Upper lobe of right lung (tissue), 1 donor: ENCODE measurements around the gene SGIP1. TPM values are rescaled to one million over a fixed set of nuclear protein-coding genes. Genes with fewer than 3 reads are reported as not detected.

ENCODE experiments used
- ATAC-seq: fragments of 200-7000 bp; cut with Tn5 transposase; one replicate; pipeline ENCODE4 v1.9.1; 2020; ENCODE audit warnings: mild to moderate bottlenecking, moderate library complexity
- DNase-seq: peaks from one replicate; pipeline ENCODE4 v3.0.0-alpha.2; 2020
- H3K27ac ChIP-seq: fragments of 200-600 bp; one replicate; pipeline ENCODE4 v1.8.0; 2022
- H3K27me3 ChIP-seq: fragments of 200-600 bp; one replicate; pipeline ENCODE4 v1.8.0; 2022; ENCODE audit warnings: mild to moderate bottlenecking
- H3K36me3 ChIP-seq: fragments of 200-600 bp; one replicate; pipeline ENCODE4 v1.8.0; 2022
- H3K4me1 ChIP-seq: fragments of 200-600 bp; one replicate; pipeline ENCODE4 v1.8.0; 2022
- H3K4me3 ChIP-seq: fragments of 200-600 bp; one replicate; pipeline ENCODE4 v1.8.0; 2022; ENCODE audit warnings: mild to moderate bottlenecking
- H3K9me3 ChIP-seq: fragments of 200-600 bp; one replicate; pipeline ENCODE4 v1.8.0; 2022
- CTCF ChIP-seq: fragments of 200-600 bp; IDR thresholded peaks from one replicate; pipeline ENCODE4 v1.8.0; 2022; ENCODE audit warnings: antibody characterized with exemption
- intact Hi-C: fragments of 100-400 bp; cut with DNase I; formaldehyde crosslinking; loops from one replicate; pipeline ENCODE4 v1.11.0; 2022
- total RNA-seq: library from RNA; stranded (reverse); fragmentation: NEBNext Ultra II Directional; extraction: Animal tissue kit (Norgen Biotek cat#: 25700); gene quantifications from one replicate; pipeline ENCODE4 v1.2.1, GENCODE V29; 2021
- donor health status: DM: no; HTN: yes; CAD: no; lungs with severe emphysema.

SGIP1 gene
- total RNA-seq, 1 donor from 2014 or later: 19.8 TPM

- peaks cover 8% of the 10 kb centered on the region for H3K4me1 ChIP-seq
- ATAC-seq: peak; percentile 96
- H3K27me3 ChIP-seq: no peaks in the 10 kb centered on the region
- peak within 1 kb of the TSS; percentile 42 for H3K4me3 ChIP-seq
- peak within 1 kb of the TSS; percentile 27 for H3K27ac ChIP-seq
- peak; percentile 75 for DNase-seq
- peak; percentile 15 for TF ChIP-seq CTCF
- intact Hi-C loops: no loop called here
- H3K9me3 ChIP-seq: no peaks in the 10 kb centered on the region
- no peaks in the 10 kb centered on the region for H3K36me3 ChIP-seq
Observed at GRCh38 chr1:66752000-66752592, 218.1 kb downstream of the SGIP1 start, which contains the start of gene DYNLT5. TSS of gene DYNLT5 (plus strand) at chr1:66752459. CDS start at chr1:66754659, 2,200 bp downstream.

GRCh38 chr1:66752671-66753371 lies 218.9 kb downstream of the SGIP1 start:
- intact Hi-C loops: no loop called here
- ATAC-seq: peak; percentile 30
- peak overlapping the region; percentile 27 for H3K27ac ChIP-seq

GRCh38 chr1:66757722-66758240 lies 223.8 kb downstream of the SGIP1 start:
- H3K9me3 ChIP-seq: no peaks in the 10 kb centered on the region
- H3K27me3 ChIP-seq: no peaks in the 10 kb centered on the region
- H3K4me1 ChIP-seq: peaks cover 5% of the 10 kb centered on the region
- H3K27ac ChIP-seq: no peak overlapping the region
- no peaks in the 10 kb centered on the region for H3K36me3 ChIP-seq
- intact Hi-C loops: no loop called here
- no peak for ATAC-seq
- no peak for TF ChIP-seq CTCF
- H3K4me3 ChIP-seq: no peak overlapping the region
- DNase-seq: no peak

More at GRCh38 chr1:66752671-66753371, 218.9 kb downstream of the SGIP1 start:
- Histone ChIP-seq H3K4me3 (peak overlapping the region; percentile 42), H3K4me1 (peaks cover 8% of the 10 kb centered on the region), H3K36me3 (no peaks in the 10 kb centered on the region), H3K9me3 (no peaks in the 10 kb centered on the region), H3K27me3 (no peaks in the 10 kb centered on the region)
- DNase-seq: no peak
- no peak for TF ChIP-seq CTCF

- ATAC-seq: peak; percentile 29
Observed at GRCh38 chr1:66758241-66758755, 224.3 kb downstream of the SGIP1 start.

GRCh38 chr1:66760506-66760905 lies 226.6 kb downstream of the SGIP1 start:
- ATAC-seq (no peak), DNase-seq (no peak)
- Histone ChIP-seq H3K9me3 (no peaks in the 10 kb centered on the region), H3K4me1 (no peaks in the 10 kb centered on the region), H3K36me3 (no peaks in the 10 kb centered on the region), H3K4me3 (no peak overlapping the region), H3K27me3 (no peaks in the 10 kb centered on the region), H3K27ac (no peak overlapping the region)
- TF ChIP-seq CTCF: no peak
- intact Hi-C loops: no loop called here

More at GRCh38 chr1:66758241-66758755, 224.3 kb downstream of the SGIP1 start:
- Histone ChIP-seq H3K27ac (no peak overlapping the region), H3K4me1 (no peaks in the 10 kb centered on the region), H3K27me3 (no peaks in the 10 kb centered on the region), H3K9me3 (no peaks in the 10 kb centered on the region), H3K36me3 (no peaks in the 10 kb centered on the region), H3K4me3 (no peak overlapping the region)
- intact Hi-C loops: no loop called here
- DNase-seq: no peak
- TF ChIP-seq CTCF: no peak
